HT-29 (cell line): Measurements from ENCODE around the gene INTS12. TPM values are rescaled to one million over a fixed set of nuclear protein-coding genes. Genes with fewer than 3 reads are reported as not detected.

ENCODE experiments used
- total RNA-seq: library from RNA; depleted of rRNA; stranded (reverse); fragments of >200 nt; shearing (Covaris generic); gene quantifications from 2 replicates; pipeline ENCODE4 v1.2.3, GENCODE V29; 2014; rRNA removed

The INTS12 gene
- total RNA-seq, 1 experiment from 2014 or later: 11.8 TPM

Other genes with a start within 250 kb of the INTS12 start
- 104 and 118 TPM in 2 replicates for gene PPA2, start 234.6 kb downstream of the INTS12 start, total RNA-seq
- gene ARHGEF38, start 156.1 kb downstream of the INTS12 start, total RNA-seq: 3.6 and 5.0 TPM in 2 replicates
- gene GSTCD, start 95 bp upstream of the INTS12 start, total RNA-seq: 12.0 and 25.4 TPM in 2 replicates
- gene NPNT, start 186.8 kb upstream of the INTS12 start, total RNA-seq: 25.7 and 35.4 TPM in 2 replicates